GM12878 (cell line): Measurements from ENCODE around the gene CXXC5. TPM values are rescaled to one million over a fixed set of nuclear protein-coding genes. Genes with fewer than 3 reads are reported as not detected.

ENCODE experiments used
- ATAC-seq: fragments of 200-7000 bp; cut with Tn5 transposase; 3 replicates; pipeline ENCODE4 v1.9.1; 2020; ENCODE audit warnings: mild to moderate bottlenecking, moderate library complexity
- BruUV-seq: library from RNA; stranded (reverse); fragments of 400-500 nt; replicated peaks from 2 replicates; lab custom pipeline; 2021; lab: Mats Ljungman, UMichigan
- CTCF ChIA-PET: fragments of 300-600 bp; sonication (Branson Sonifier 250); formaldehyde crosslinking; extraction: SDS; loops from one replicate; lab custom pipeline; 2021; ENCODE audit warnings: inconsistent platforms; lab: Yijun Ruan, JAX
- POLR2A ChIA-PET: fragments of 350-600 bp; formaldehyde crosslinking; extraction: SDS; loops from one replicate; lab custom pipeline; 2021; ENCODE audit warnings: inconsistent platforms; lab: Charles Lee
- RAD21 ChIA-PET: fragments of 300-600 bp; sonication (Branson Sonifier 250); formaldehyde crosslinking; loops from one replicate; lab custom pipeline; 2023; ENCODE audit warnings: antibody characterized with exemption; ENCODE audit not compliant: unreplicated experiment; lab: Charles Lee
- SMC1A ChIA-PET: fragments of 300-600 bp; sonication (Branson Sonifier 250); formaldehyde crosslinking; loops from one replicate; lab custom pipeline; 2023; ENCODE audit not compliant: unreplicated experiment, uncharacterized antibody; lab: Charles Lee
- DNase-seq: peaks from one replicate; pipeline ENCODE4 v3.0.0-alpha.2; 2011; ENCODE audit warnings: low read depth, low spot score
- FAIRE-seq: peaks from 3 replicates; lab custom pipeline; 2011; peaks lifted over from hg19 to GRCh38; lab: Jason Lieb, UNC
- H2AFZ ChIP-seq: 2 replicates; pipeline ENCODE4 v1.6.0; 2011; ENCODE audit warnings: low read depth, low read length, control low read depth; ENCODE audit not compliant: control insufficient read depth
- H3K27ac ChIP-seq: 2 replicates; pipeline ENCODE4 v1.5.1; 2011; ENCODE audit warnings: control low read depth; ENCODE audit not compliant: control insufficient read depth, insufficient read depth
- H3K27me3 ChIP-seq, 2 experiments: replicated peaks in 1 of 2; 2 replicates each; pipeline versions ENCODE4 v1.6.0 to v1.6.1; 2011; ENCODE audit warnings: low read length in 1 of 2; ENCODE audit not compliant: control insufficient read depth in 2 of 2, insufficient read depth in 2 of 2
- H3K36me3 ChIP-seq, 2 experiments: 2 replicates each; pipeline ENCODE4 v1.5.1; 2011; ENCODE audit warnings: low read length in 1 of 2; ENCODE audit not compliant: control insufficient read depth in 2 of 2, insufficient read depth in 2 of 2
- H3K4me1 ChIP-seq: 2 replicates; pipeline ENCODE4 v1.6.1; 2011; ENCODE audit warnings: mild to moderate bottlenecking, low read length, moderate library complexity, mixed read lengths; ENCODE audit not compliant: control insufficient read depth, insufficient read depth
- H3K4me2 ChIP-seq: 2 replicates; pipeline ENCODE4 v1.6.0; 2011; ENCODE audit warnings: control low read depth; ENCODE audit not compliant: control insufficient read depth, insufficient read depth
- H3K4me3 ChIP-seq: fragments of 200-600 bp; sonication (generic); 2 replicates; pipeline ENCODE4 v1.5.1; 2016
- H3K79me2 ChIP-seq: 2 replicates; pipeline ENCODE4 v1.6.0; 2011; ENCODE audit warnings: low read length; ENCODE audit not compliant: control insufficient read depth, insufficient read depth
- H3K9ac ChIP-seq: 2 replicates; pipeline ENCODE4 v1.8.0; 2011; ENCODE audit warnings: low read length, control low read depth, mixed read lengths; ENCODE audit not compliant: control insufficient read depth, insufficient read depth
- H3K9me3 ChIP-seq: replicated peaks from 3 replicates; pipeline ENCODE4 v1.5.1; 2011; ENCODE audit warnings: mild to moderate bottlenecking, low read length; ENCODE audit not compliant: control insufficient read depth, insufficient read depth
- H4K20me1 ChIP-seq: 2 replicates; pipeline ENCODE4 v1.6.0; 2011; ENCODE audit not compliant: control insufficient read depth, insufficient read depth
- BHLHE40 ChIP-seq, 2 experiments: fragments of 450-650 bp in 1 of 2; IDR thresholded peaks; 2 replicates each; pipeline ENCODE4 v1.6.1; 2011 to 2017; ENCODE audit warnings: low read depth in 2 of 2, borderline replicate concordance in 1 of 2, improper control_type of control experiment in 1 of 2, low read length in 1 of 2, mild to moderate bottlenecking in 1 of 2
- BMI1 ChIP-seq: fragments of 450-650 bp; IDR thresholded peaks from 2 replicates; pipeline ENCODE4 v1.6.1; 2016; ENCODE audit warnings: mild to moderate bottlenecking, moderate library complexity, borderline replicate concordance
- CBX5 ChIP-seq: sonication (generic); IDR thresholded peaks from 2 replicates; pipeline ENCODE4 v1.6.1; 2016; ENCODE audit warnings: low read depth, moderate library complexity, mild to moderate bottlenecking, inconsistent platforms
- EGR1 ChIP-seq, 2 experiments: IDR thresholded peaks; 1 replicate in 1 of 2; 2 replicates in 1 of 2; pipeline ENCODE4 v1.6.1; 2011 to 2012; ENCODE audit warnings: low read depth in 2 of 2, low read length in 2 of 2, borderline replicate concordance in 1 of 2, mild to moderate bottlenecking in 1 of 2, moderate library complexity in 1 of 2
- GATAD2B ChIP-seq: fragments of 450-650 bp; conservative IDR thresholded peaks from 2 replicates; pipeline ENCODE4 v1.6.1; 2017; ENCODE audit warnings: low read depth, mild to moderate bottlenecking, moderate library complexity
- HDAC2 ChIP-seq: fragments of 200-600 bp; sonication (generic); IDR thresholded peaks from 2 replicates; pipeline ENCODE4 v1.6.1; 2017
- HDGF ChIP-seq: fragments of 450-650 bp; IDR thresholded peaks from 2 replicates; pipeline ENCODE4 v1.6.1; 2016; ENCODE audit warnings: antibody characterized with exemption
- IKZF1 ChIP-seq: fragments of 450-650 bp; conservative IDR thresholded peaks from 2 replicates; pipeline ENCODE4 v1.6.1; 2017; ENCODE audit warnings: antibody characterized with exemption, mild to moderate bottlenecking
- IKZF2 ChIP-seq, 2 experiments: fragments of 450-650 bp; IDR thresholded peaks; 2 replicates each; pipeline ENCODE4 v1.6.1; 2017; ENCODE audit warnings: mild to moderate bottlenecking in 2 of 2, moderate library complexity in 2 of 2
- JUNB ChIP-seq: IDR thresholded peaks from 2 replicates; pipeline ENCODE4 v1.6.1; 2016; ENCODE audit warnings: antibody characterized with exemption, mild to moderate bottlenecking
- LARP7 ChIP-seq: fragments of 450-650 bp; IDR thresholded peaks from 2 replicates; pipeline ENCODE4 v1.6.1; 2017; ENCODE audit warnings: mild to moderate bottlenecking
- MEF2B ChIP-seq: fragments of 450-650 bp; IDR thresholded peaks from 2 replicates; pipeline ENCODE4 v1.6.1; 2018; ENCODE audit warnings: mild to moderate bottlenecking, moderate library complexity; ENCODE audit not compliant: partially characterized antibody, poor library complexity, severe bottlenecking
- MYC ChIP-seq: IDR thresholded peaks from 2 replicates; pipeline ENCODE4 v1.6.1; 2011; ENCODE audit warnings: mild to moderate bottlenecking, low read length, moderate library complexity, inconsistent platforms; ENCODE audit not compliant: insufficient read depth, insufficient replicate concordance, insufficient read length, severe bottlenecking
- NBN ChIP-seq: fragments of 450-650 bp; IDR thresholded peaks from 2 replicates; pipeline ENCODE4 v1.6.1; 2016
- RFX5 ChIP-seq: IDR thresholded peaks from 2 replicates; pipeline ENCODE4 v1.6.1; 2011; ENCODE audit warnings: low read depth, low read length, improper control_type of control experiment
- SMARCA5 ChIP-seq: fragments of 450-650 bp; IDR thresholded peaks from 2 replicates; pipeline ENCODE4 v1.6.1; 2017; ENCODE audit warnings: mild to moderate bottlenecking
- SMC3 ChIP-seq: IDR thresholded peaks from 2 replicates; pipeline ENCODE4 v1.6.1; 2011; ENCODE audit warnings: low read length, improper control_type of control experiment, borderline replicate concordance
- SREBF2 ChIP-seq: IDR thresholded peaks from 2 replicates; pipeline ENCODE4 v1.6.1; 2012; ENCODE audit warnings: mild to moderate bottlenecking, low read length
- WRNIP1 ChIP-seq: IDR thresholded peaks from 2 replicates; pipeline ENCODE4 v1.6.1; 2011; ENCODE audit warnings: low read depth, low read length, improper control_type of control experiment, borderline replicate concordance
- YY1 ChIP-seq: IDR thresholded peaks from 2 replicates; pipeline ENCODE4 v1.6.1; 2011; ENCODE audit warnings: low read depth, mild to moderate bottlenecking, low read length
- ZNF24 ChIP-seq: fragments of 450-650 bp; IDR thresholded peaks from 2 replicates; pipeline ENCODE4 v1.6.1; 2017; ENCODE audit warnings: antibody characterized with exemption, mild to moderate bottlenecking
- WGBS: methylation state at CpG from one replicate; pipeline ENCODE4 v1.1.6; 2016; ENCODE audit warnings: low lambda C conversion rate; ENCODE audit not compliant: insufficient replicate concordance, insufficient coverage; ENCODE audit errors: missing lambda C conversion rate; 5-methylcytosine and 5-hydroxymethylcytosine counted together
- in situ Hi-C: fragments of 300-500 bp; cut with MboI; formaldehyde crosslinking; loops from 9 replicates; pipeline ENCODE4 v1.14.3; 2018; ENCODE audit warnings: mixed read lengths
- intact Hi-C: fragments of 100-400 bp; cut with micrococcal nuclease; formaldehyde crosslinking; loops from one replicate; pipeline ENCODE4 v1.14.2; 2022; ENCODE audit not compliant: unreplicated experiment
- polyA plus RNA-seq, 11 experiments: library from polyadenylated mRNA; depleted of rRNA in 4 of 11; unstranded in 6 of 11; stranded (reverse) in 5 of 11; fragments of >200 nt; fragmentation: Nextera tagmentation in 4 of 11; fragmentation: Illumina TruSeq in 1 of 11; extraction: Ambion mirVana in 4 of 11; extraction: Trizol in 1 of 11; gene quantifications; 1 replicate in 1 of 11; 2 replicates in 10 of 11; pipeline versions ENCODE4 v1.2.1 to v1.2.3, GENCODE V29; 2011 to 2016; ENCODE audit warnings: inconsistent platforms in 2 of 11, missing spikeins in 2 of 11, low read depth in 1 of 11
- total RNA-seq, 4 experiments: library from RNA; depleted of rRNA in 3 of 4; stranded (reverse); fragments of >200 nt in 3 of 4; fragmentation: Illumina TruSeq in 1 of 4; extraction: Trizol in 1 of 4; gene quantifications; 2 replicates each; pipeline versions ENCODE4 v1.2.1 to v1.2.3, GENCODE V29; 2013 to 2021
- TF ChIP-seq, protein P1 (sequence below): fragments of 450-650 bp; IDR thresholded peaks from 2 replicates; pipeline ENCODE4 v1.6.1; 2016; ENCODE audit warnings: mild to moderate bottlenecking

CXXC5 gene
- total and polyA plus RNA-seq, 10 of the 15 experiments (the other 5 are each of a cell fraction or from before 2014, with no cell fraction given): 1.8 to 90.8 (median 40.7) TPM

DNA sequence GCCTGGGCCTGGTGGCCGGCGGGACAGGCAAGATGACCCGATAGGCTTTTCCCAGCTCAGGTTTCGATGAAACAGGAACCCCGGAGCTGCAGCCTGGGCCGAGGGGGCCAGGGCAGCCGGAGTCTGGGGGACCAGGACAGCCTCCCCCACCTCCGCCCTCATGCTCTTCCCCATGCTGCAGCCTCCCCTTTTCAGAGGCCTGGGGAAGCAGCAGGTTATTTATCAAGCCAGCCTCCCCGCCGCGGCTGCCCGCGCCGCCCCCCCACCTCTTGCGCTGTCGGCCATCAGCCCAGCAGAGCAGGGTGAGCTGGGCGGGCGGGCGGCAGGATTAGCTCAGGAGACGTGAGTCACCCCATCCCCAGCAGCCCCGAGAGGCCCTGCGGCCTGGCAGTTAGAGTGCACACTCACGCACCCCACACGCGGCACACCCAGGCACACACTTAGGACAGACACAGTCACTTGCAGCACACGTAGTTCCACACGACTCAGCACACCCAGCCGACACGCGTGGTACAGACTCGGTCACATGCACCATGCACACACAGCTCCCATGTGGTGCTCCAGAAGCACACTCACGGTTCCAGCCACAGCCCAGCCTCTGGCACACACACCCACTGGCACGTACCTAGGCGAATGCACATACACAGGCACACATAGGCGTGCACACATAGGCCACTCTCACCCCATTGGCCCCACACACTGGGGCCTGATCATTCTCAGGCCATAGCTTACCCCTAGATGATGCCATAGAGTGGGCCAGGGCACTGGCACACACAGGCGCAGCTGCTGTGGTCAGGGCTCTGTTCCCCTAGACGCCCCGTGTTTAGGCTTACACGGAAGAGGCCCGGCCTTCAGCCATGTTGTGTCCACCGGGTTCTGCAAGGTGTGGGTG is 13.0 kb downstream of the CXXC5 start:
- Histone ChIP-seq H3K27ac (peak overlapping the region; percentile 67), H3K9ac (peak overlapping the region; percentile 76; the same call in 1 of the 2 replicates), H3K27me3 (no peaks in the 10 kb centered on the region), H3K36me3 (peaks cover 3 to 17% of the 10 kb centered on the region in 2 experiments; a peak in 3 of 4 replicates), H3K4me3 (peak overlapping the region; percentile 14; the same call in 1 of the 2 replicates), H3K4me1 (peaks cover 97% of the 10 kb centered on the region), H3K79me2 (peaks cover 97% of the 10 kb centered on the region), H3K9me3 (no peaks in the 10 kb centered on the region), H3K4me2 (peak overlapping the region; percentile 93), H4K20me1 (peaks cover 4% of the 10 kb centered on the region; the same call in 1 of the 2 replicates), H2AFZ (no peak overlapping the region)
- ChIA-PET POLR2A (interaction anchor here (0.6 to 16.9 kb wide), 10 partner anchors 9 to 375 kb away, joined by 3 to 163 read pairs (median 8); partner anchors contain the start of gene CXXC5), RAD21 (interaction anchor here (1.0 to 14.6 kb wide), 10 partner anchors 8 to 239 kb away, joined by 3 to 186 read pairs (median 13); partner anchors contain the start of gene CXXC5), CTCF (interaction anchor here (0.6 to 3.8 kb wide), 11 partner anchors 8 to 107 kb away, joined by 3 to 24 read pairs (median 4); no protein-coding TSS in a partner anchor), SMC1A (interaction anchor here (1.2 to 13.6 kb wide), 7 partner anchors 9 to 105 kb away, joined by 3 to 151 read pairs (median 5); partner anchors contain the start of gene CXXC5)
- intact Hi-C loops (loop anchor here (5.0 kb wide), 1 partner anchor 204 kb away; no protein-coding TSS in a partner anchor), in situ Hi-C loops (no loop called here)
- peak; percentile 61 for FAIRE-seq
- peak; percentile 46 for ATAC-seq
- 6% methylated on average over 34 of the region's 41 CpGs for WGBS
- no TSS peak for BruUV-seq
- DNase-seq: no peak
- TF ChIP-seq GATAD2B (peak; percentile 78), SMARCA5 (peak; percentile 7; the same call in 1 of the 2 replicates), LARP7 (peak; percentile 64; the same call in 1 of the 2 replicates), YY1 (peak; percentile 83), CBX5 (no peak), RFX5 (no peak), MEF2B (peak; percentile 39), JUNB (peak; percentile 7; the same call in 1 of the 2 replicates), IKZF2 (IDR thresholded peaks at IDR 0.05) (peak in 1 of 2 experiments; percentile 32; a peak in 2 of 4 replicates), ZNF24 (no peak), BHLHE40 (IDR thresholded peaks at IDR 0.05; ENCODE audit: borderline replicate concordance in 1 of 2, low read depth in 2 of 2, low read length in 1 of 2) (peak; percentile 33 to 86; a peak in 3 of 4 replicates), HDAC2 (no peak), EGR1 (IDR thresholded peaks at IDR 0.05; ENCODE audit: borderline replicate concordance in 1 of 2, low read depth in 2 of 2, low read length in 2 of 2) (peak in 1 of 2 experiments; percentile 29; a peak in 1 of 3 replicates), HDGF (peak; percentile 99), SMC3 (no peak), WRNIP1 (peak; percentile 27; the same call in 1 of the 2 replicates), MYC (peak; percentile 59), BMI1 (no peak), SREBF2 (no peak), IKZF1 (peak; percentile 62), NBN (peak; percentile 81; the same call in 1 of the 2 replicates)
- TF ChIP-seq, protein P1, sequence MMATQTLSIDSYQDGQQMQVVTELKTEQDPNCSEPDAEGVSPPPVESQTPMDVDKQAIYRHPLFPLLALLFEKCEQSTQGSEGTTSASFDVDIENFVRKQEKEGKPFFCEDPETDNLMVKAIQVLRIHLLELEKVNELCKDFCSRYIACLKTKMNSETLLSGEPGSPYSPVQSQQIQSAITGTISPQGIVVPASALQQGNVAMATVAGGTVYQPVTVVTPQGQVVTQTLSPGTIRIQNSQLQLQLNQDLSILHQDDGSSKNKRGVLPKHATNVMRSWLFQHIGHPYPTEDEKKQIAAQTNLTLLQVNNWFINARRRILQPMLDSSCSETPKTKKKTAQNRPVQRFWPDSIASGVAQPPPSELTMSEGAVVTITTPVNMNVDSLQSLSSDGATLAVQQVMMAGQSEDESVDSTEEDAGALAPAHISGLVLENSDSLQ: peak; percentile 6; the same call in 1 of the 2 replicates
